Spinal cord (tissue), 10 donors: ENCODE measurements around the gene HLA-DMA. TPM values are rescaled to one million over a fixed set of nuclear protein-coding genes. Genes with fewer than 3 reads are reported as not detected.
A peak's percentile ranks its signal among the peaks of the same experiment; 100 is the strongest.

ENCODE experiments used
- DNase-seq, 6 donors: peaks; one replicate each; pipeline versions ENCODE4 v3.0.0 to v3.0.0-alpha.2; 2013 to 2015; ENCODE audit warnings: low spot score in 6 of 6, low read depth in 4 of 6
- H3K27ac ChIP-seq: one replicate; pipeline ENCODE4 v1.5.1; 2013; ENCODE audit warnings: low read depth, low read length, control low read depth
- H3K27me3 ChIP-seq: one replicate; pipeline ENCODE4 v1.6.1; 2013; ENCODE audit warnings: low read length; ENCODE audit not compliant: control insufficient read depth, insufficient read depth
- H3K36me3 ChIP-seq: one replicate; pipeline ENCODE4 v1.6.1; 2013; ENCODE audit warnings: low read length; ENCODE audit not compliant: control insufficient read depth, insufficient read depth
- H3K4me1 ChIP-seq: one replicate; pipeline ENCODE4 v1.6.1; 2013; ENCODE audit warnings: low read length; ENCODE audit not compliant: control insufficient read depth, insufficient read depth
- H3K4me3 ChIP-seq: one replicate; pipeline ENCODE4 v1.5.1; 2013; ENCODE audit warnings: low read depth, low read length, control low read depth
- H3K9me3 ChIP-seq: one replicate; pipeline ENCODE4 v1.6.1; 2013; ENCODE audit warnings: low read length; ENCODE audit not compliant: control insufficient read depth, insufficient read depth
- WGBS: methylation state at CpG from one replicate; pipeline ENCODE4 v1.1.5; 2013; ENCODE audit warnings: missing lambda C conversion rate; ENCODE audit not compliant: insufficient coverage; 5-methylcytosine and 5-hydroxymethylcytosine counted together
- polyA plus RNA-seq, 2 donors: library from polyadenylated mRNA; unstranded; fragments of 120-200 nt; gene quantifications; one replicate each; pipeline ENCODE4 v1.2.1, GENCODE V29; 2013; ENCODE audit not compliant: insufficient read length in 2 of 2
- total RNA-seq, 2 donors: library from RNA; depleted of rRNA in 1 of 2; stranded (reverse); fragments of 120-200 nt in 1 of 2; fragments of >200 nt in 1 of 2; gene quantifications; one replicate each; pipeline versions ENCODE4 v1.2.3 to v1.2.4, GENCODE V29; 2013 to 2014
- donor health status: healthy.

HLA-DMA gene
- total and polyA plus RNA-seq, 4 donors, result 3.1 to 11.6 (median 7.4) TPM

- Histone ChIP-seq H3K36me3 (no peaks in the 10 kb centered on the region), H3K4me1 (no peaks in the 10 kb centered on the region), H3K27me3 (no peaks in the 10 kb centered on the region), H3K9me3 (no peaks in the 10 kb centered on the region), H3K4me3 (no peak overlapping the region), H3K27ac (no peak overlapping the region)
- WGBS, result 100% methylated on average over 2 of the region's 5 CpGs
- no peak for DNase-seq
Measured at GRCh38 chr6:32960563-32960962, 7.7 kb upstream of the HLA-DMA start.

GRCh38 chr6:32956176-32956575 lies 3.3 kb upstream of the HLA-DMA start:
- Histone ChIP-seq H3K9me3 (no peaks in the 10 kb centered on the region), H3K4me3 (no peak overlapping the region), H3K27me3 (no peaks in the 10 kb centered on the region), H3K27ac (no peak overlapping the region), H3K36me3 (no peaks in the 10 kb centered on the region), H3K4me1 (peaks cover 6% of the 10 kb centered on the region)
- no CpG with 5 or more reads among the region's 2 CpGs for WGBS
- no peak for DNase-seq

- no peak overlapping the region for H3K4me3 ChIP-seq
- no peak overlapping the region for H3K27ac ChIP-seq
- H3K9me3 ChIP-seq, result no peaks in the 10 kb centered on the region
- H3K4me1 ChIP-seq, result peaks cover 6% of the 10 kb centered on the region
- DNase-seq, result no peak
- 24% methylated on average over 3 of the region's 3 CpGs for WGBS
- H3K27me3 ChIP-seq, result no peaks in the 10 kb centered on the region
- H3K36me3 ChIP-seq, result no peaks in the 10 kb centered on the region
Measured at GRCh38 chr6:32954986-32955802, 2.3 kb upstream of the HLA-DMA start.

- DNase-seq, result no peak
- Histone ChIP-seq H3K4me1 (peaks cover 6% of the 10 kb centered on the region), H3K9me3 (no peaks in the 10 kb centered on the region), H3K27me3 (no peaks in the 10 kb centered on the region), H3K36me3 (no peaks in the 10 kb centered on the region), H3K4me3 (no peak overlapping the region), H3K27ac (no peak overlapping the region)
- WGBS, result 72% methylated on average over 3 of the region's 4 CpGs
Measured at GRCh38 chr6:32954267-32954666, 1.4 kb upstream of the HLA-DMA start.

DNA sequence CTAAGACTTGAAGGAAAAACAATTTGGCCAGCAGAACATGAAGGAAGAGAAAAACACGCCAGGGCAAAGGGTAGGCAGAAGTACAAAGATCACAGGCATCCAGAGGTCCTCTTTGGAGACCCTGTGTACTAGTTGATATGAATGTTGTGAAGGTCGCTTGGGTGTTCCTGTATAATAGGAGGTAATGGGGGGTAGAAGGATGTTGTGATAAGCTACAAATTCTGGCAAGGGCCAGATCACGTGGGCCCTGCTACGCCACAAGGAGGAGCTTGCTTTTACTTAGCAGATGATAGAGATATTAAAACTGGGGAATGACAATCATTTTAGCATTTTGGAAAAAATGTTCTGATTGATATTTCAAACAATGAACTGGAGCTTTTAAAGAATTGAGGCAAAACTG lies 878 bp upstream of the HLA-DMA start:
- no peaks in the 10 kb centered on the region for H3K9me3 ChIP-seq
- no peaks in the 10 kb centered on the region for H3K36me3 ChIP-seq
- no peak for DNase-seq
- H3K4me1 ChIP-seq, result peaks cover 6% of the 10 kb centered on the region
- WGBS, result 84% methylated on average over 4 of the region's 4 CpGs
- no peak overlapping the region for H3K27ac ChIP-seq
- H3K4me3 ChIP-seq, result no peak overlapping the region
- H3K27me3 ChIP-seq, result no peaks in the 10 kb centered on the region

GRCh38 chr6:32950449-32950848 lies 2.4 kb downstream of the HLA-DMA start:
- no peaks in the 10 kb centered on the region for H3K36me3 ChIP-seq
- no peak overlapping the region for H3K27ac ChIP-seq
- WGBS, result 84% methylated on average over 8 of the region's 8 CpGs
- no peak for DNase-seq
- peaks cover 6% of the 10 kb centered on the region for H3K4me1 ChIP-seq
- no peaks in the 10 kb centered on the region for H3K27me3 ChIP-seq
- no peaks in the 10 kb centered on the region for H3K9me3 ChIP-seq
- H3K4me3 ChIP-seq, result no peak overlapping the region

- H3K27me3 ChIP-seq, result no peaks in the 10 kb centered on the region
- no peak overlapping the region for H3K4me3 ChIP-seq
- H3K4me1 ChIP-seq, result peaks cover 6% of the 10 kb centered on the region
- DNase-seq, result no peak
- no peaks in the 10 kb centered on the region for H3K36me3 ChIP-seq
- H3K9me3 ChIP-seq, result no peaks in the 10 kb centered on the region
- H3K27ac ChIP-seq, result no peak overlapping the region
- no CpG with 5 or more reads among the region's 3 CpGs for WGBS
Measured at GRCh38 chr6:32950010-32950409, 2.9 kb downstream of the HLA-DMA start.

GRCh38 chr6:32949113-32949512 lies 3.8 kb downstream of the HLA-DMA start:
- DNase-seq, result no peak
- WGBS, result 98% methylated on average over 5 of the region's 9 CpGs
- H3K27me3 ChIP-seq, result no peaks in the 10 kb centered on the region
- no peak overlapping the region for H3K27ac ChIP-seq
- peaks cover 6% of the 10 kb centered on the region for H3K4me1 ChIP-seq
- no peaks in the 10 kb centered on the region for H3K36me3 ChIP-seq
- no peaks in the 10 kb centered on the region for H3K9me3 ChIP-seq
- no peak overlapping the region for H3K4me3 ChIP-seq

GRCh38 chr6:32947552-32948465 lies 5.1 kb downstream of the HLA-DMA start:
- peak in 2 of 6 donors; percentile 55 to 76 for DNase-seq
- no peak overlapping the region for H3K27ac ChIP-seq
- H3K36me3 ChIP-seq, result no peaks in the 10 kb centered on the region
- no peaks in the 10 kb centered on the region for H3K9me3 ChIP-seq
- H3K4me3 ChIP-seq, result no peak overlapping the region
- no peaks in the 10 kb centered on the region for H3K27me3 ChIP-seq
- WGBS, result 47% methylated on average over 2 of the region's 11 CpGs
- peaks cover 2% of the 10 kb centered on the region for H3K4me1 ChIP-seq
